Psoas muscle (tissue), 8 donors: ENCODE data around the gene RNPS1. TPM values are rescaled to one million over a fixed set of nuclear protein-coding genes. Genes with fewer than 3 reads are reported as not detected.
A peak's percentile ranks its signal among the peaks of the same experiment; 100 is the strongest.
"Not testable (repeated sequence)": the region's sequence is repeated elsewhere in the genome, so short reads cannot be mapped to it uniquely, and the experiment has no call there.

Experiments
- ATAC-seq, 4 donors: fragments of 200-7000 bp; cut with Tn5 transposase; one replicate each; pipeline ENCODE4 v1.9.1; 2020; ENCODE audit warnings: moderate library complexity in 3 of 4, mild to moderate bottlenecking in 2 of 4
- DNase-seq, 2 donors: peaks; one replicate each; pipeline ENCODE4 v3.0.0-alpha.2; 2020
- H3K27ac ChIP-seq: fragments of 200-600 bp; one replicate; pipeline ENCODE4 v1.8.0; 2022
- H3K27me3 ChIP-seq, 3 donors: fragments of 200-600 bp in 1 of 3; one replicate each; pipeline versions ENCODE4 v1.6.1 to v1.8.0; 2013 to 2022; ENCODE audit warnings: low read length in 2 of 3, mild to moderate bottlenecking in 2 of 3, moderate library complexity in 1 of 3; ENCODE audit not compliant: insufficient read depth in 3 of 3
- H3K36me3 ChIP-seq, 2 donors: fragments of 200-600 bp in 1 of 2; one replicate each; pipeline versions ENCODE4 v1.6.1 to v1.8.0; 2013 to 2022; ENCODE audit warnings: low read depth in 1 of 2, mild to moderate bottlenecking in 1 of 2, moderate library complexity in 1 of 2; ENCODE audit not compliant: insufficient read depth in 1 of 2
- H3K4me1 ChIP-seq: fragments of 200-600 bp; one replicate; pipeline ENCODE4 v1.8.0; 2022
- H3K4me3 ChIP-seq: fragments of 200-600 bp; one replicate; pipeline ENCODE4 v1.8.0; 2022; ENCODE audit warnings: mild to moderate bottlenecking
- H3K9me3 ChIP-seq: fragments of 200-600 bp; one replicate; pipeline ENCODE4 v1.8.0; 2022
- WGBS, 3 donors: extraction: QIAGEN DNeasy Blood & Tissue Kit; methylation state at CpG; one replicate each; pipeline versions ENCODE4 v1.1.6 to v1.1.7; 2013; 5-methylcytosine and 5-hydroxymethylcytosine counted together
- intact Hi-C, 2 donors: fragments of 100-400 bp; cut with DNase I; formaldehyde crosslinking; loops; one replicate each; pipeline versions ENCODE4 v1.11.0 to v1.14.2; 2022
- polyA plus RNA-seq, 3 donors: library from polyadenylated mRNA; stranded (reverse); fragments of 200-250 nt; gene quantifications; one replicate each; pipeline ENCODE4 v1.2.3, GENCODE V29; 2013
- total RNA-seq, 4 donors: library from RNA; stranded (reverse); fragmentation: NEBNext Ultra II Directional in 2 of 4; extraction: Animal tissue kit (Norgen Biotek cat#: 25700) in 2 of 4; gene quantifications; one replicate each; pipeline versions ENCODE4 v1.2.1 to v1.2.4, GENCODE V29; 2021 to 2023
- TF ChIP-seq, protein P1 (sequence below): fragments of 200-600 bp; IDR thresholded peaks from one replicate; pipeline ENCODE4 v1.8.0; 2022; ENCODE audit warnings: antibody characterized with exemption
- donor health status: healthy with polysubstance abuse.
- donor health status: DM: no; HTN: no; CAD: no; lungs with moderate emphysema.
- donor health status: Bipolar disorder and iron deficiency.
- donor health status: healthy.
- donor health status: DM: yes; HTN: yes; CAD: no.
- donor health status: DM: no; HTN: no; CAD: no.
- donor health status: DM: no; HTN: no; CAD: no.
- donor health status: DM: yes; HTN: yes; CAD: no.

Gene RNPS1
- total and polyA plus RNA-seq, 7 donors: 165 to 441 (median 193) TPM

DNA sequence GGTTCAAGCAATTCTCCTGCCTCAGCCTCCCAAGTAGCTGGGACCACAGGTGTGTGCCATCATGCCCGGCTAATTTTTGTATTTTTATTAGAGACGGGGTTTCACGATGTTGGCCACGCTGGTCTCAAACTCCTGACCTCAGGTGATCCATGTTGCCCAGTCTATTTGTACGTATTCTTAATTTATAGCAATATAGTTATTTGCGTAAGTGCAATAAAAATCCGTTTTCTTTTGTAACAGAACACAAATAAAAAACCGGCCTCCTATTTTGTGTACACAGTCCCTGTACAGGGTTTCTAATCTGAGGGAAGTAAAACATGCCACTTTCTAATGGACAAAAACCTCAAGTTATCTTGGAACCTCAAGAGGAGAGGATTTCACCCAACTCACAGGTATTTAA, 7.7 kb downstream of the RNPS1 start:
- Histone ChIP-seq H3K36me3 (peaks cover 17 to 96% of the 10 kb centered on the region in 2 donors), H3K9me3 (no peaks in the 10 kb centered on the region), H3K27ac (no peak overlapping the region), H3K4me1 (peaks cover 4% of the 10 kb centered on the region), H3K4me3 (no peak overlapping the region), H3K27me3 (no peaks in the 10 kb centered on the region)
- WGBS, 3 donors: 95 to 97% (median 96%) methylated on average over 8 of the region's 8 CpGs
- intact Hi-C loops: no loop called here
- ATAC-seq: no peak
- TF ChIP-seq, protein P1, sequence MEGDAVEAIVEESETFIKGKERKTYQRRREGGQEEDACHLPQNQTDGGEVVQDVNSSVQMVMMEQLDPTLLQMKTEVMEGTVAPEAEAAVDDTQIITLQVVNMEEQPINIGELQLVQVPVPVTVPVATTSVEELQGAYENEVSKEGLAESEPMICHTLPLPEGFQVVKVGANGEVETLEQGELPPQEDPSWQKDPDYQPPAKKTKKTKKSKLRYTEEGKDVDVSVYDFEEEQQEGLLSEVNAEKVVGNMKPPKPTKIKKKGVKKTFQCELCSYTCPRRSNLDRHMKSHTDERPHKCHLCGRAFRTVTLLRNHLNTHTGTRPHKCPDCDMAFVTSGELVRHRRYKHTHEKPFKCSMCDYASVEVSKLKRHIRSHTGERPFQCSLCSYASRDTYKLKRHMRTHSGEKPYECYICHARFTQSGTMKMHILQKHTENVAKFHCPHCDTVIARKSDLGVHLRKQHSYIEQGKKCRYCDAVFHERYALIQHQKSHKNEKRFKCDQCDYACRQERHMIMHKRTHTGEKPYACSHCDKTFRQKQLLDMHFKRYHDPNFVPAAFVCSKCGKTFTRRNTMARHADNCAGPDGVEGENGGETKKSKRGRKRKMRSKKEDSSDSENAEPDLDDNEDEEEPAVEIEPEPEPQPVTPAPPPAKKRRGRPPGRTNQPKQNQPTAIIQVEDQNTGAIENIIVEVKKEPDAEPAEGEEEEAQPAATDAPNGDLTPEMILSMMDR: no peak
- no peak for DNase-seq

DNA sequence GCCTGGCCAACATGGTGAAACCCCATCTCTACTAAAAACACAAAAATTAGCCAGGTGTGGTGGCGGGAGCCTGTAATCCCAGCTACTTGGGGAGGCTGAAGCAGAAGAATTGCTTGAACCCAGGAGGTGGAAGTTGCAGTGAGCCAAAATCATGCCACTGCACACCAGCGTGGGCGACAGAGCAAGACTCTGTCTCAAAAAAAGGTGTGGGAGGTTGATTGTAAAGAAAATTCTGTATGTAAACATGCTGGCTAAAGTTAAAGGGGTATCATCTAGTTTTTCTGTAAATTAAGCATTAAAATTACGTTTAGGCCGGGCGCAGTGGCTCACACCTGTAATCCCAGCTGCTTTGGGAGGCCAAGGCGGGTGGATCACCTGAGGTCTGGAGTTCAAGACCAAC, 9.4 kb downstream of the RNPS1 start:
- H3K4me3 ChIP-seq, ATAC-seq, H3K9me3 ChIP-seq, H3K4me1 ChIP-seq, H3K27me3 ChIP-seq, intact Hi-C loops, H3K27ac ChIP-seq: not testable (repeated sequence)
- peak in 1 of 2 donors; percentile 3 for DNase-seq
- peaks cover 10 to 100% of the 10 kb centered on the region in 2 donors for H3K36me3 ChIP-seq
- WGBS, 3 donors: 93 to 96% (median 94%) methylated on average over 7 of the region's 7 CpGs

DNA sequence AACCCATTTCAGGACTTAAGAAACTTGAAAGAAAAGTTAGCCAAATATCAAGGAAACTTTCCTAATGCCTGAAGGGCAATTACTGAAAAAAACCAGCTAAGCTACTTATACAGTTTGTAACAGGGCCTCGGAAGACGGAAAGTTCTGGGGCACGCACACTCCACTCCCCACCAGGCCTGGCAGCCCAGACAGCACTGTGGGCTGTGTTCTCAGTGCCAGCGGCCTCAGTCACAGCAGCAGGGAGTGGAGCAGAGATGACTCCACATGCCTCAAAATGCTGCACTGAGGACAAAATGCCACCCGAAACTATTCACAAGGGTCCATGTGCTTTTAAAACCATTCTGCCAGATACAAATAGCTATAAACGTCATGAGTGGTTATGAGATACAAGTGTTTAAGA, 10.2 kb downstream of the RNPS1 start:
- intact Hi-C loops: no loop called here
- Histone ChIP-seq H3K9me3 (no peaks in the 10 kb centered on the region), H3K36me3 (peaks cover 10 to 100% of the 10 kb centered on the region in 2 donors), H3K4me1 (no peaks in the 10 kb centered on the region), H3K4me3 (no peak overlapping the region), H3K27ac (no peak overlapping the region), H3K27me3 (no peaks in the 10 kb centered on the region)
- DNase-seq: no peak
- no peak for ATAC-seq
- TF ChIP-seq, protein P1: no peak
- 88 to 94% (median 89%) methylated on average over 6 of the region's 6 CpGs for WGBS, 3 donors

- ATAC-seq: no peak
- TF ChIP-seq, protein P1: no peak
- DNase-seq: peak in 1 of 2 donors; percentile 31
- WGBS, 3 donors: 84 to 85% (median 84%) methylated on average over 12 of the region's 12 CpGs
- peaks cover 10 to 94% of the 10 kb centered on the region in 2 donors for H3K36me3 ChIP-seq
- H3K4me3 ChIP-seq: no peak overlapping the region
- intact Hi-C loops: no loop called here
- no peaks in the 10 kb centered on the region for H3K27me3 ChIP-seq
- H3K4me1 ChIP-seq: peaks cover 8% of the 10 kb centered on the region
- no peak overlapping the region for H3K27ac ChIP-seq
- H3K9me3 ChIP-seq: no peaks in the 10 kb centered on the region
Observed at GRCh38 chr16:2256531-2257140, 11.3 kb downstream of the RNPS1 start.

- no peaks in the 10 kb centered on the region for H3K9me3 ChIP-seq
- intact Hi-C loops: loop anchor here in 1 of 2 donors (5.0 kb wide), 2 partner anchors 36 to 96 kb away; partner anchors contain the start of gene TRAF7
- peaks cover 6 to 73% of the 10 kb centered on the region in 2 donors for H3K36me3 ChIP-seq
- H3K4me3 ChIP-seq: no peak overlapping the region
- H3K27me3 ChIP-seq: no peaks in the 10 kb centered on the region
- TF ChIP-seq, protein P1: no peak
- WGBS, 3 donors: 70 to 79% (median 76%) methylated on average over 10 to 11 of the region's 11 CpGs
- DNase-seq: peak in 1 of 2 donors; percentile 46
- H3K4me1 ChIP-seq: peaks cover 18% of the 10 kb centered on the region
- no peak for ATAC-seq
- H3K27ac ChIP-seq: no peak overlapping the region
Observed at GRCh38 chr16:2253293-2253692, 14.6 kb downstream of the RNPS1 start.
